ENCODE results near the gene TENM4. TPM values are rescaled to one million over a fixed set of nuclear protein-coding genes. Genes with fewer than 3 reads are reported as not detected.

TENM4 gene
- total RNA-seq, 2 experiments from 2014 or later = not detected

GRCh38 chr11:79206951-79207350 lies 233.9 kb downstream of the TENM4 start:
- Histone ChIP-seq H4K20me1 (ENCODE audit: insufficient read depth, low read length) (no peaks in the 10 kb centered on the region), H3K4me2 (ENCODE audit: low read length) (no peak overlapping the region), H3K27ac (ENCODE audit: low read depth, low read length, poor library complexity, severe bottlenecking) (no peak overlapping the region), H2AFZ (ENCODE audit: low read length) (no peak overlapping the region), H3K4me3 (ENCODE audit: low read depth, low read length, poor library complexity, severe bottlenecking) (no peak overlapping the region), H3K9me3 (ENCODE audit: low read length) (no peaks in the 10 kb centered on the region), H3K9me2 (ENCODE audit: insufficient read depth, low read length) (no peaks in the 10 kb centered on the region), H3K36me3 (ENCODE audit: insufficient read depth, low read length) (no peaks in the 10 kb centered on the region), H3K79me2 (ENCODE audit: insufficient read depth, low read depth, low read length) (no peaks in the 10 kb centered on the region), H3K4me1 (ENCODE audit: insufficient read depth, low read length, poor library complexity, severe bottlenecking) (no peaks in the 10 kb centered on the region)
- CTCF ChIA-PET (ENCODE audit: unreplicated experiment) = no interaction called here
- DNase-seq (ENCODE audit: low spot score) = no peak
- intact Hi-C loops (cut with micrococcal nuclease; ENCODE audit: unreplicated experiment) = no loop called here
- POLR2A ChIA-PET = interaction anchor here (0.6 kb wide), 2 partner anchors 153 to 305 kb away, joined by 3 to 4 read pairs; no protein-coding TSS in a partner anchor
- BruUV-seq (replicated peaks) = no TSS peak
- no peak for TF ChIP-seq CTCF (conservative IDR thresholded peaks at IDR 0.05; ENCODE audit: low read length)
- no peak for TF ChIP-seq EZH2phosphoT487 (IDR thresholded peaks at IDR 0.05; ENCODE audit: borderline replicate concordance, low read depth, low read length)

GRCh38 chr11:79205786-79206185 lies 235.0 kb downstream of the TENM4 start:
- ChIA-PET CTCF (ENCODE audit: unreplicated experiment) (no interaction called here), POLR2A (no interaction called here)
- Histone ChIP-seq H3K9me3 (ENCODE audit: low read length) (no peaks in the 10 kb centered on the region), H3K4me3 (ENCODE audit: low read depth, low read length, poor library complexity, severe bottlenecking) (no peak overlapping the region), H3K36me3 (ENCODE audit: insufficient read depth, low read length) (no peaks in the 10 kb centered on the region), H3K9me2 (ENCODE audit: insufficient read depth, low read length) (no peaks in the 10 kb centered on the region), H3K4me2 (ENCODE audit: low read length) (no peak overlapping the region), H4K20me1 (ENCODE audit: insufficient read depth, low read length) (no peaks in the 10 kb centered on the region), H3K79me2 (ENCODE audit: insufficient read depth, low read depth, low read length) (no peaks in the 10 kb centered on the region), H3K4me1 (ENCODE audit: insufficient read depth, low read length, poor library complexity, severe bottlenecking) (no peaks in the 10 kb centered on the region), H2AFZ (ENCODE audit: low read length) (no peak overlapping the region), H3K27ac (ENCODE audit: low read depth, low read length, poor library complexity, severe bottlenecking) (no peak overlapping the region)
- intact Hi-C loops (cut with micrococcal nuclease; ENCODE audit: unreplicated experiment) = no loop called here
- BruUV-seq (replicated peaks) = no TSS peak
- DNase-seq (ENCODE audit: low spot score) = no peak
- TF ChIP-seq CTCF (conservative IDR thresholded peaks at IDR 0.05; ENCODE audit: low read length) = no peak

GRCh38 chr11:79201677-79202347 lies 239.0 kb downstream of the TENM4 start:
- POLR2A ChIA-PET = interaction anchor here (0.5 kb wide), 1 partner anchor 321 kb away, joined by 3 read pairs; no protein-coding TSS in a partner anchor
- BruUV-seq (replicated peaks) = no TSS peak
- TF ChIP-seq CTCF (conservative IDR thresholded peaks at IDR 0.05; ENCODE audit: low read length) = no peak
- no peak for TF ChIP-seq EZH2phosphoT487 (IDR thresholded peaks at IDR 0.05; ENCODE audit: borderline replicate concordance, low read depth, low read length)
- no peak for DNase-seq (ENCODE audit: low spot score)
- Histone ChIP-seq H3K36me3 (ENCODE audit: insufficient read depth, low read length) (no peaks in the 10 kb centered on the region), H3K4me1 (ENCODE audit: insufficient read depth, low read length, poor library complexity, severe bottlenecking) (no peaks in the 10 kb centered on the region), H3K4me3 (ENCODE audit: low read depth, low read length, poor library complexity, severe bottlenecking) (no peak overlapping the region), H2AFZ (ENCODE audit: low read length) (no peak overlapping the region), H3K27ac (ENCODE audit: low read depth, low read length, poor library complexity, severe bottlenecking) (no peak overlapping the region), H3K9me3 (ENCODE audit: low read length) (no peaks in the 10 kb centered on the region), H4K20me1 (ENCODE audit: insufficient read depth, low read length) (no peaks in the 10 kb centered on the region), H3K9me2 (ENCODE audit: insufficient read depth, low read length) (no peaks in the 10 kb centered on the region), H3K4me2 (ENCODE audit: low read length) (no peak overlapping the region), H3K79me2 (ENCODE audit: insufficient read depth, low read depth, low read length) (no peaks in the 10 kb centered on the region)
- CTCF ChIA-PET (ENCODE audit: unreplicated experiment) = no interaction called here
- intact Hi-C loops (cut with micrococcal nuclease; ENCODE audit: unreplicated experiment) = no loop called here
